HG03442 (cell line): ENCODE data around the gene GRP.

ENCODE experiments used
- ATAC-seq: cut with Tn5 transposase; IDR thresholded peaks from one replicate; pipeline ENCODE4 v1.9.1; 2021; ENCODE audit warnings: mild to moderate bottlenecking, moderate library complexity; ENCODE audit not compliant: unreplicated experiment

GRP gene

GRCh38 chr18:59219672-59220163, at the start of gene GRP:
TSS of gene GRP (plus strand) at chr18:59220158. CDS start at chr18:59220266, 108 bp downstream.
- no peak for ATAC-seq

GRCh38 chr18:59172664-59173249, 47.2 kb upstream of the GRP start:
- ATAC-seq = no peak

DNA sequence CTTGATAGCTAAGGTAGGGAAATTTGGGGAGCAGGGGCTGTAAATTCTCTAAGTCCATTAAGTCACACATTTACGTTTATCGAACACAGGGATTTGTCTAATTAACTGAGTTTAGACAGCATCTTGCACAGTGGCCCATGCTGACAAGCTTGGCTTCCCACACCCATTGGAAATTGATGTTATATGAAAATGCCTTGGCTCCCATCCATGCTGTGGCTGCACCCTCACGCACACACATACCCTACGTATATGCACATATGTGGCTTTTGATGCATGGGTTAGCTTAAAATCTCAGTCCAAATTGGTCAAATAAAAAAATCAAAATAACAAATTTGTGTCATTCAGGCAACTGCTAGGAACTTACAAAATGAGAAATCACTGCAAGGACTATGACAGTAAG, 42.5 kb upstream of the GRP start:
- no peak for ATAC-seq

GRCh38 chr18:59180150-59180845, 39.7 kb upstream of the GRP start:
- no peak for ATAC-seq

- no peak for ATAC-seq
Measured at GRCh38 chr18:59182673-59183072, 37.3 kb upstream of the GRP start.

- no peak for ATAC-seq
Measured at GRCh38 chr18:59189008-59189407, 30.9 kb upstream of the GRP start.

DNA sequence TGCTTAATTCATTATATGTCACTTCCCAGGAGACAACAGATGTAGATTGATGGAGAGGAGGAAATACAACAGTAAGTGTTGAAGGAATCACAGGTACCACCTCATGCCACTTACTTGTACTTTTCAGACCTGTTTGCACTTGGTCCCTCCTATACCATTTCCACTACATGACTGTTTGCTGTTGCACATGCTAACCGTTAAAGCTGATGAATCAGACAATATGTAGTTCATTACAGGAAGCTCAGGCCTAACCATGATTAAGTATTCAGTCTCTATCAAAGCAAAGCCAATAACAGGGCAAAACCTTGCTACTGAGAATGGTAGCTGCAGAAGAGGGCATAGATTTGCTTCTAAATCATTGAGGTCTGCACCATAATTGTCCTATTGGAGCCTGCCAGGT, 30.2 kb upstream of the GRP start:
- no peak for ATAC-seq

GRCh38 chr18:59196161-59196725, 23.7 kb upstream of the GRP start:
- no peak for ATAC-seq

GRCh38 chr18:59197636-59198035, 22.3 kb upstream of the GRP start:
- no peak for ATAC-seq

DNA sequence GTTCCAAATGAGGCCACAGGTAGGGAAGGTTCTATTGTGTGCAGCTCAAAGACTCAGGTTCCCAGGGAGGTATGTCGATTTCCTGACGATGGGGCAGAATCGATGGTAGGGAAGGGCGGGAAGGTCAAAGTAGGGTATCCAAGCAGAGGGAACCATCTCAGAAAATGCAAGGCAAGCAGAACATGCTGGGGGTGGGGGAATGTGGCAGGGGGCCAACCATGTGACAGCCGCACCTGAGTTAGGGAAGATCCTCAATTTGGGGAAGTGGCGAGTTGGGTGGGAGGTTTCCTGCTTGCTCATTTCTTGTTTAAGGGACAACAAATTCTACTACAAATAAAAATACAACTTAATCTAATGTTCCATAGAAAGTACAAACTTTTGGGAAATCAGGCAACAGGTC, 21.7 kb upstream of the GRP start:
- ATAC-seq = no peak

- ATAC-seq = no peak
Measured at GRCh38 chr18:59200787-59201186, 19.2 kb upstream of the GRP start.

- no peak for ATAC-seq
Measured at GRCh38 chr18:59202258-59202820, 17.6 kb upstream of the GRP start.

GRCh38 chr18:59207506-59207905, 12.5 kb upstream of the GRP start:
- no peak for ATAC-seq

GRCh38 chr18:59208602-59209125, 11.3 kb upstream of the GRP start:
- no peak for ATAC-seq

DNA sequence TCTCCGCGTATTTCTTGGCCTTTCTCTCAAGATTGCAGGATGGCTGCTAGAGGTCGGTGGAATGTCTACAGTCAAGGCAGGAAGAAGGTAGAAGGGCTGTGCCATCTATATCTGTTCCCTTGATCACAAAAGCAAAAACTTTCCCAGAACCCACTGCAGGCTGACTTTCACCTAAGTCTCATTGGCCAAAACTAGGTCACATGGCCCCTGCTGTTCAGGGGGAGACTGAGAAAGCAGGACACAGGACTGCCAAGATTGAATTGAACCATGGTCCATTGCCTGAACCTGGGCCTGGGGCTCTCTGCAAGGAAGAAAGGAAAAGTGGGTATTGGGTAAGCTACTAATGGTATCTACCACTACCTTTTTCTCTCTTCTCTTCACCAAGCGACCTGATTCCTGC, 9.7 kb upstream of the GRP start:
- ATAC-seq = no peak

GRCh38 chr18:59211629-59212028, 8.3 kb upstream of the GRP start:
- ATAC-seq = no peak

- no peak for ATAC-seq
Measured at GRCh38 chr18:59218018-59218417, 1.9 kb upstream of the GRP start.

DNA sequence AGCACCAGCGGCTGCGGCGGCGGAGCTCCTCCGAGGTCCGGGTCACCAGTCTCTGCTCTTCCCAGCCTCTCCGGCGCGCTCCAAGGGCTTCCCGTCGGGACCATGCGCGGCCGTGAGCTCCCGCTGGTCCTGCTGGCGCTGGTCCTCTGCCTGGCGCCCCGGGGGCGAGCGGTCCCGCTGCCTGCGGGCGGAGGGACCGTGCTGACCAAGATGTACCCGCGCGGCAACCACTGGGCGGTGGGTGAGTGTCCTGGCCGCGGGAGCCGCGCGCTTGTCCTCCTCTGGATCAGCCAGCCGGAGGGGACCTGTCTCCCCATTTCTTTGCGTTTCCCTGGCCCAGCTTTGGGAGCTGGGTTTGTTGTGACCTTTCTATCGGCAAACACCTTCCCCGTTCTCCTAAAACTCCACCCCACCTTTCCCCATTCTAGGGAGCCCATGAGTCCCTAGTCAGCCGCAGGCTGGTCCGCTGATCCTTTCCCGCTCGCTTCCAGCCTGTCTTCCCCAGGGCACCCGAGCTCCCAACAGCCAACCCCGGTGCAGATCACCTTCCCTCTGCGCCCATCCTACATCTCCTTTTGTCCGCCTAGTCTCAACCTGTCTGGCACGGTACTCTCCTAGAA, 316 bp downstream of the GRP start:
- ATAC-seq = no peak

DNA sequence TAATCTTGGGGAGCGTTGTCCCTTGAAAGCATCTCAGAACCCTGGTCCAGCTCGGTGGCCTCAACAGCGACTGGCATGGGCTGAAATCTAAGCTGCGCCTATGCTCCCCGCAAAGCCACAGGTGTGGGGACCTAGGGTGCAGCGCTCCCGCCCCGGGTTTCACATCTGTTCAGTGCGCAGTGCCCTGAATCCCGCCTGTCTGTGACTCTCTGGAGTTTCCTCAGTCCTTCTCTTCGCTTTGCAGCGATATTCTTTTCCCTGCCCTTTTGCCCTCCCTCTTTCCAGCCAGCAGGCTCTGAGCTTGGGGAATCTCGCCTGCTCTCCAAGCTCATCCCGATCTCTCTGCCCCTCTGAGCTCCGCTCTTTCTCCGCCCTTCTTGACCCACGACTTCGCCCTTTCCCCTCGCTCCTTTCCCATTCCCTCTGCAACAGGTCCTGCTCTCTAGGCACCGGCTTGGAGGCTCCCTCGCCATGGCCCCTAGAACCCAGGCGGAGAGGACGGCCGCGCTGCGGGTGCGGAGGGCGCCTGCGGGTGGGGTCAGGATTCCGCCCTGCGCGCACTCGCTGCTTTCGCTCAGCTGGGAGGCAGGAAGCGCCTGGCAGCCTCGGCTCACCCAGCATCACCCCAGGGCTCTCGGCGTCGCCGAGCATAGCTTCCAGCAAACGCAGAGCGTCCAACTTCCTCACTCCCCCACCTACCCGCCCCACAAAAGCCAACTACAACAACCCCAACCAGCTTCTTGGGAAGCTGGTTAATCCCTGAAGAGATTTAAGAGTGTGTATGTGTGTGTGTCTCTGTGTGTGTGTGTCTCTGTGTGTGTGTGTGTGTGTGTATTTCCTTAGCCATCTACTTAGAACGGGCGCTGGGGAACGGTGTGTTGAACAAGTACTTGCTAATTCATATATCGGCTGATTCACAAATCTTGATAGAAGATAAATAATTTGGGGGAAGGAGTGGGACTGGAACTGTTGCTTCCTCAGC, 1.1 kb downstream of the GRP start:
- ATAC-seq = no peak

GRCh38 chr18:59222341-59222740, 2.4 kb downstream of the GRP start:
- no peak for ATAC-seq
